Osteoblast (primary cell): ENCODE results near the gene DDOST. TPM values are rescaled to one million over a fixed set of nuclear protein-coding genes. Genes with fewer than 3 reads are reported as not detected.

Source experiments
- DNase-seq: peaks from one replicate; pipeline ENCODE4 v3.0.0; 2011; ENCODE audit warnings: low spot score, mixed read lengths; ENCODE audit not compliant: insufficient read length; ENCODE audit errors: missing footprints
- H2AFZ ChIP-seq: 2 replicates; pipeline ENCODE4 v1.6.0; 2011; ENCODE audit warnings: mild to moderate bottlenecking, low read length
- H3K27ac ChIP-seq: 2 replicates; pipeline ENCODE4 v1.5.1; 2011; ENCODE audit warnings: mild to moderate bottlenecking, low read depth, low read length, moderate library complexity
- H3K27me3 ChIP-seq: 2 replicates; pipeline ENCODE4 v1.6.0; 2012; ENCODE audit warnings: mild to moderate bottlenecking, control low read depth, inconsistent platforms, low read length, moderate library complexity; ENCODE audit not compliant: insufficient read depth
- H3K36me3 ChIP-seq: 2 replicates; pipeline ENCODE4 v1.5.1; 2011; ENCODE audit warnings: mild to moderate bottlenecking, low read length, control low read depth, moderate library complexity; ENCODE audit not compliant: insufficient read depth
- H3K4me1 ChIP-seq: 2 replicates; pipeline ENCODE4 v1.5.1; 2011; ENCODE audit warnings: mild to moderate bottlenecking, low read length, control low read depth, moderate library complexity; ENCODE audit not compliant: insufficient read depth
- H3K4me2 ChIP-seq: 2 replicates; pipeline ENCODE4 v1.6.0; 2011; ENCODE audit warnings: mild to moderate bottlenecking, low read length; ENCODE audit not compliant: insufficient read depth
- H3K4me3 ChIP-seq: fragments of 200-600 bp; sonication (generic); 3 replicates; pipeline ENCODE4 v1.5.1; 2012; ENCODE audit warnings: mild to moderate bottlenecking, low read length, inconsistent platforms; ENCODE audit not compliant: insufficient read depth
- H3K79me2 ChIP-seq: 2 replicates; pipeline ENCODE4 v1.6.0; 2012; ENCODE audit warnings: mild to moderate bottlenecking, low read length, control low read depth, inconsistent platforms; ENCODE audit not compliant: insufficient read depth
- H3K9me3 ChIP-seq: 2 replicates; pipeline ENCODE4 v1.5.1; 2011; ENCODE audit warnings: low read depth, low read length, control low read depth
- H4K20me1 ChIP-seq: 2 replicates; pipeline ENCODE4 v1.6.0; 2012; ENCODE audit warnings: mild to moderate bottlenecking, low read length, control low read depth; ENCODE audit not compliant: insufficient read depth
- CTCF ChIP-seq: IDR thresholded peaks from 2 replicates; pipeline ENCODE4 v1.5.1; 2011; ENCODE audit warnings: mild to moderate bottlenecking, low read depth, low read length, moderate library complexity; ENCODE audit errors: extremely low read depth
- total RNA-seq: library from RNA; depleted of rRNA; stranded (reverse); fragments of >200 nt; gene quantifications from 2 replicates; pipeline ENCODE4 v1.2.3, GENCODE V29; 2012

Gene DDOST
- total RNA-seq, 1 donor = 291 TPM

- Histone ChIP-seq H3K4me2 (peak overlapping the region; percentile 36), H2AFZ (no peak overlapping the region), H3K9me3 (no peaks in the 10 kb centered on the region), H3K27ac (peak overlapping the region; percentile 93), H3K4me1 (peaks cover 24% of the 10 kb centered on the region), H3K79me2 (no peaks in the 10 kb centered on the region), H3K27me3 (no peaks in the 10 kb centered on the region), H3K36me3 (no peaks in the 10 kb centered on the region), H3K4me3 (no peak overlapping the region), H4K20me1 (no peaks in the 10 kb centered on the region)
- no peak for TF ChIP-seq CTCF
- DNase-seq = peak; percentile 14
These were observed 47.0 kb downstream of the DDOST start for GRCh38 chr1:20614131-20614579.

- no peak for DNase-seq
- Histone ChIP-seq H3K27ac (no peak overlapping the region), H3K4me2 (no peak overlapping the region), H4K20me1 (no peaks in the 10 kb centered on the region), H3K4me1 (peaks cover 24% of the 10 kb centered on the region), H3K9me3 (no peaks in the 10 kb centered on the region), H2AFZ (no peak overlapping the region), H3K27me3 (no peaks in the 10 kb centered on the region), H3K79me2 (no peaks in the 10 kb centered on the region), H3K36me3 (no peaks in the 10 kb centered on the region), H3K4me3 (no peak overlapping the region)
- no peak for TF ChIP-seq CTCF
These were observed 48.9 kb downstream of the DDOST start for GRCh38 chr1:20612221-20612746.

GRCh38 chr1:20611652-20612051, 49.5 kb downstream of the DDOST start:
- Histone ChIP-seq H3K4me2 (no peak overlapping the region), H3K4me3 (no peak overlapping the region), H4K20me1 (no peaks in the 10 kb centered on the region), H3K36me3 (no peaks in the 10 kb centered on the region), H2AFZ (no peak overlapping the region), H3K27me3 (no peaks in the 10 kb centered on the region), H3K9me3 (no peaks in the 10 kb centered on the region), H3K27ac (no peak overlapping the region), H3K4me1 (peaks cover 24% of the 10 kb centered on the region), H3K79me2 (no peaks in the 10 kb centered on the region)
- TF ChIP-seq CTCF = no peak
- no peak for DNase-seq

- Histone ChIP-seq H3K4me2 (no peak overlapping the region), H2AFZ (no peak overlapping the region), H3K36me3 (no peaks in the 10 kb centered on the region), H3K9me3 (no peaks in the 10 kb centered on the region), H3K4me3 (no peak overlapping the region), H3K27me3 (no peaks in the 10 kb centered on the region), H3K4me1 (peaks cover 17% of the 10 kb centered on the region), H3K79me2 (no peaks in the 10 kb centered on the region), H4K20me1 (no peaks in the 10 kb centered on the region), H3K27ac (no peak overlapping the region)
- DNase-seq = no peak
- no peak for TF ChIP-seq CTCF
These were observed 50.2 kb downstream of the DDOST start for GRCh38 chr1:20610970-20611369.
